ENCODE data around the gene ITGB3. TPM values are rescaled to one million over a fixed set of nuclear protein-coding genes. Genes with fewer than 3 reads are reported as not detected.

ITGB3 gene
- total and polyA plus RNA-seq, 2 of the 4 experiments (the other 2 are of a cell fraction): 9.8 to 17.6 TPM

DNA sequence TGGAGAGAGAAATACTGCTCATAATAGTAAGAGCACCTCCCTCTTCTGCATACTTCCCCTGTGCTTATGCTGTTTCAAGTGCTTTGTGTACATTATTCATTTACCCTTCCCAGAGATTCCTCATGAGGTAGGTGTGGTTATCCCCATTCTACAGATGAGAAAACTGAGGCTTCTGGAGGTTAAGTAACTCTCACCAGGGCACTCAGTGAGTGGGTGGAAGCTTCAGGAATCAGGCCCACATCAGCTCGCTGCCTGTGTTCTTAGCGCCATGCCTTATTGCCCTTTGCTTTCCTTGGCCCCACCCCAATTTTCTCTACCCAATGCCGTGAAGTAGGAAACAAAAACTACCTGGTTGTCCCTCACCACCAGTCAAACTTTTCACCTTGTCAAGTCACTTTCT is 18.1 kb upstream of the ITGB3 start:
- no peak overlapping the region for H3K18ac ChIP-seq (ENCODE audit: low read depth, low read length)
- dilution Hi-C loops (cut with HindIII; ENCODE audit: low sequenced_read_pairs, unreplicated experiment) (no loop called here), in situ Hi-C loops (cut with MboI; ENCODE audit: low sequenced_read_pairs) (no loop called here), intact Hi-C loops (cut with micrococcal nuclease) (no loop called here)
- H3K4ac ChIP-seq (ENCODE audit: low read depth, low read length): no peak overlapping the region
- no peak overlapping the region for H4K5ac ChIP-seq (ENCODE audit: low read depth, low read length)
- peaks cover 20% of the 10 kb centered on the region for H3K4me1 ChIP-seq (ENCODE audit: control insufficient read depth, insufficient read depth, low read length)
- H3K9ac ChIP-seq (ENCODE audit: low read depth, low read length): no peak overlapping the region
- 0 out of 3 replicates have a peak overlapping the region, but pooled peaks have one; percentile 13 for H2BK15ac ChIP-seq (ENCODE audit: low read depth, low read length)
- no peaks in the 10 kb centered on the region; a peak in 1 of 4 replicates for H3K79me1 ChIP-seq (ENCODE audit: low read depth in 1 of 2, low read length in 2 of 2)
- peaks cover 23% of the 10 kb centered on the region for H3K9me1 ChIP-seq (ENCODE audit: insufficient read depth, low read length)
- no peak overlapping the region for H4K91ac ChIP-seq (ENCODE audit: insufficient read depth, low read depth, low read length)
- H3K9me3 ChIP-seq (ENCODE audit: control insufficient read depth, insufficient read depth, low read length): no peaks in the 10 kb centered on the region; the same call in 1 of the 2 replicates
- no peak overlapping the region for H3K27ac ChIP-seq (ENCODE audit: insufficient read depth, low read length)
- no peak overlapping the region for H3K23ac ChIP-seq (ENCODE audit: low read depth, low read length)
- DNase-seq (no peak), ATAC-seq (ENCODE audit: low read depth) (no peak)
- H2BK120ac ChIP-seq (ENCODE audit: low read depth, low read length): no peak overlapping the region; the same call in 1 of the 2 replicates
- no peak for TF ChIP-seq SMC3 (IDR thresholded peaks at IDR 0.05; ENCODE audit: low read depth, low read length)
- no peak for TF ChIP-seq MAFK (IDR thresholded peaks at IDR 0.05; ENCODE audit: low read depth, low read length)
- no peak for TF ChIP-seq RAD21 (IDR thresholded peaks at IDR 0.05; ENCODE audit: low read length)
- no peak for TF ChIP-seq RCOR1 (IDR thresholded peaks at IDR 0.05; ENCODE audit: insufficient replicate concordance, low read length)
- no peak for TF ChIP-seq CEBPB (IDR thresholded peaks at IDR 0.05; ENCODE audit: low read depth, low read length)
- TF ChIP-seq MXI1 (IDR thresholded peaks at IDR 0.05; ENCODE audit: borderline replicate concordance, low read depth, low read length): no peak
- TF ChIP-seq NFE2L2 (IDR thresholded peaks at IDR 0.05; ENCODE audit: low read depth, low read length): no peak
- no peak overlapping the region for H4K8ac ChIP-seq (ENCODE audit: low read depth in 2 of 2, low read length in 2 of 2)
- H4K20me1 ChIP-seq (ENCODE audit: insufficient read depth, low read length): no peaks in the 10 kb centered on the region
- no peak overlapping the region for H3K14ac ChIP-seq (replicated peaks; ENCODE audit: low read depth, low read length)
- H2AK5ac ChIP-seq (ENCODE audit: low read depth, low read length): no peak overlapping the region; the same call in 1 of the 2 replicates
- H3K27me3 ChIP-seq (ENCODE audit: control insufficient read depth, insufficient read depth, low read length): no peaks in the 10 kb centered on the region
- no peak overlapping the region for H2AK9ac ChIP-seq (replicated peaks; ENCODE audit: low read depth, low read length, poor library complexity)
- ChIA-PET POLR2A (ENCODE audit: unreplicated experiment) (no interaction called here), CTCF (no interaction called here)
- H3K36me3 ChIP-seq (ENCODE audit: control insufficient read depth, insufficient read depth, low read length): no peaks in the 10 kb centered on the region
- no peak overlapping the region for H2BK5ac ChIP-seq (ENCODE audit: low read depth, low read length, poor library complexity, severe bottlenecking)
- H3K56ac ChIP-seq (ENCODE audit: extremely low read depth, insufficient read depth, low read length): no peak overlapping the region
- peak overlapping the region; percentile 14; the same call in 1 of the 2 replicates for H2BK20ac ChIP-seq (ENCODE audit: low read depth, low read length)
- H2AFZ ChIP-seq (replicated peaks; ENCODE audit: low read length, poor library complexity): no peak overlapping the region
- H3K4me2 ChIP-seq (ENCODE audit: low read depth, low read length): no peak overlapping the region
- 100% methylated on average over 2 of the region's 3 CpGs; no CpG with 5 or more reads in 1 of the 2 experiments for WGBS, 2 experiments (ENCODE audit: extremely low coverage in 2 of 2, insufficient read length in 1 of 2)
- BruUV-seq (replicated peaks): no TSS peak
- no peak overlapping the region for H3K4me3 ChIP-seq (ENCODE audit: insufficient read depth, low read depth, low read length)
